SK-N-SH (cell line): ENCODE data around the gene ZNF814. TPM values are rescaled to one million over a fixed set of nuclear protein-coding genes. Genes with fewer than 3 reads are reported as not detected.

Experiments
- CTCF ChIA-PET: fragments of 300-600, 350-600 bp; formaldehyde crosslinking; extraction: SDS; loops from one replicate; lab custom pipeline; 2021; lab: Yijun Ruan, JAX
- POLR2A ChIA-PET: fragments of 350-600 bp; sonication (Branson Sonifier 250); formaldehyde crosslinking; extraction: SDS; loops from one replicate; lab custom pipeline; 2020; ENCODE audit warnings: antibody characterized with exemption, inconsistent platforms; lab: Yijun Ruan, JAX
- DNase-seq: peaks from one replicate; pipeline ENCODE4 v3.0.0; 2012
- H2AFZ ChIP-seq: fragments of 200-600 bp; sonication (generic); 2 replicates; pipeline ENCODE4 v1.8.1; 2016; ENCODE audit warnings: antibody characterized with exemption, mild to moderate bottlenecking, low read depth
- H3F3A ChIP-seq: fragments of 200-600 bp; sonication (generic); replicated peaks from 2 replicates; pipeline ENCODE3; 2016; ENCODE audit warnings: antibody characterized with exemption, mild to moderate bottlenecking; ENCODE audit not compliant: insufficient read depth
- H3K27ac ChIP-seq, 2 experiments: fragments of 200-500 bp in 1 of 2; fragments of 200-600 bp in 1 of 2; sonication (Bioruptor generic) in 1 of 2; sonication (generic), shearing (Covaris generic) in 1 of 2; 2 replicates each; pipeline versions ENCODE4 v1.5.1 to v1.6.1; 2014 to 2016; ENCODE audit warnings: low read depth in 2 of 2, inconsistent platforms in 1 of 2, low read length in 1 of 2, mild to moderate bottlenecking in 1 of 2, mixed read lengths in 1 of 2
- H3K27me3 ChIP-seq: fragments of 200-600 bp; sonication (generic), shearing (Covaris generic); 2 replicates; pipeline ENCODE4 v1.6.1; 2016; ENCODE audit warnings: mixed run types; ENCODE audit not compliant: insufficient read depth
- H3K36me3 ChIP-seq, 2 experiments: fragments of 200-500 bp in 1 of 2; fragments of 200-600 bp in 1 of 2; sonication (Bioruptor generic) in 1 of 2; sonication (generic) in 1 of 2; replicated peaks in 1 of 2; 2 replicates each; pipeline versions ENCODE3 to v1.5.1; 2014 to 2016; ENCODE audit warnings: low read length in 1 of 2, mild to moderate bottlenecking in 1 of 2; ENCODE audit not compliant: insufficient read depth in 2 of 2, control insufficient read depth in 1 of 2
- H3K4me1 ChIP-seq, 2 experiments: fragments of 200-500 bp in 1 of 2; fragments of 200-600 bp in 1 of 2; sonication (Bioruptor generic) in 1 of 2; sonication (generic), shearing (Covaris generic) in 1 of 2; 2 replicates each; pipeline versions ENCODE4 v1.5.1 to v1.6.1; 2014 to 2016; ENCODE audit warnings: low read depth in 1 of 2, low read length in 1 of 2, mixed run types in 1 of 2; ENCODE audit not compliant: insufficient read depth in 2 of 2, control insufficient read depth in 1 of 2
- H3K4me2 ChIP-seq: fragments of 200-600 bp; sonication (generic), shearing (Covaris generic); 2 replicates; pipeline ENCODE4 v1.6.1; 2017; ENCODE audit warnings: mixed run types
- H3K4me3 ChIP-seq, 2 experiments: fragments of 200-500 bp in 1 of 2; fragments of 200-600 bp in 1 of 2; sonication (Bioruptor generic) in 1 of 2; sonication (generic), shearing (Covaris generic) in 1 of 2; 2 replicates each; pipeline versions ENCODE4 v1.5.1 to v1.8.1; 2014 to 2016; ENCODE audit warnings: low read depth in 2 of 2, inconsistent platforms in 1 of 2, low read length in 1 of 2, mild to moderate bottlenecking in 1 of 2, mixed read lengths in 1 of 2, moderate library complexity in 1 of 2
- H3K79me2 ChIP-seq: fragments of 200-600 bp; sonication (generic); 2 replicates; pipeline ENCODE4 v1.8.1; 2017; ENCODE audit warnings: mild to moderate bottlenecking; ENCODE audit not compliant: insufficient read depth
- H3K9ac ChIP-seq: fragments of 200-600 bp; sonication (generic); 2 replicates; pipeline ENCODE4 v1.6.1; 2017; ENCODE audit warnings: mixed run types
- H3K9me2 ChIP-seq: fragments of 200-600 bp; sonication (generic); 2 replicates; pipeline ENCODE4 v1.6.1; 2017; ENCODE audit warnings: mixed run types
- H3K9me3 ChIP-seq: fragments of 200-600 bp; sonication (generic); 2 replicates; pipeline ENCODE4 v1.6.1; 2017; ENCODE audit warnings: mixed run types, mild to moderate bottlenecking, moderate library complexity
- H4K20me1 ChIP-seq: fragments of 200-600 bp; sonication (generic); 2 replicates; pipeline ENCODE4 v1.6.1; 2017; ENCODE audit warnings: mild to moderate bottlenecking, mixed run types; ENCODE audit not compliant: insufficient read depth
- CTCF ChIP-seq: fragments of 200-600 bp; sonication (generic); IDR thresholded peaks from 2 replicates; pipeline ENCODE4 v1.6.1; 2017; ENCODE audit warnings: antibody characterized with exemption, mild to moderate bottlenecking, moderate library complexity
- EZH2phosphoT487 ChIP-seq: fragments of 200-600 bp; sonication (generic); IDR thresholded peaks from 2 replicates; pipeline ENCODE4 v1.6.1; 2017; ENCODE audit warnings: low read depth, mixed run types, mild to moderate bottlenecking, antibody characterized with exemption, moderate library complexity, borderline replicate concordance
- GATA2 ChIP-seq: sonication (generic); formaldehyde crosslinking; IDR thresholded peaks from 2 replicates; pipeline ENCODE4 v1.5.0; 2020; ENCODE audit warnings: mild to moderate bottlenecking, missing genetic modification reagents
- MAX ChIP-seq: IDR thresholded peaks from 2 replicates; pipeline ENCODE4 v1.4.0; 2012; ENCODE audit warnings: low read depth
- MEF2A ChIP-seq: IDR thresholded peaks from 2 replicates; pipeline ENCODE4 v1.4.0; 2012; ENCODE audit warnings: low read depth, borderline replicate concordance
- MXI1 ChIP-seq: IDR thresholded peaks from 2 replicates; pipeline ENCODE4 v1.6.1; 2012; ENCODE audit warnings: mild to moderate bottlenecking, low read depth, low read length, improper control_type of control experiment
- NFIC ChIP-seq: IDR thresholded peaks from 2 replicates; pipeline ENCODE4 v1.4.0; 2012; ENCODE audit warnings: borderline replicate concordance
- NRF1 ChIP-seq: IDR thresholded peaks from 2 replicates; pipeline ENCODE4 v1.6.1; 2012; ENCODE audit warnings: low read depth, mild to moderate bottlenecking, low read length
- PBX3 ChIP-seq: IDR thresholded peaks from 2 replicates; pipeline ENCODE4; 2012
- POLR2AphosphoS5 ChIP-seq: IDR thresholded peaks from 2 replicates; pipeline ENCODE4 v1.6.1; 2012; ENCODE audit warnings: low read depth, low read length
- RCOR1 ChIP-seq: fragments of 150-350 bp; IDR thresholded peaks from 2 replicates; pipeline ENCODE4 v1.6.1; 2017; ENCODE audit warnings: antibody characterized with exemption, low read length
- REST ChIP-seq: IDR thresholded peaks from 2 replicates; pipeline ENCODE4 v1.6.1; 2012; ENCODE audit warnings: mild to moderate bottlenecking, low read depth, low read length, moderate library complexity
- TCF12 ChIP-seq: IDR thresholded peaks from 2 replicates; pipeline ENCODE4 v1.4.0; 2012
- TEAD4 ChIP-seq: IDR thresholded peaks from 2 replicates; pipeline ENCODE4 v1.4.0; 2012; ENCODE audit warnings: mild to moderate bottlenecking, borderline replicate concordance; ENCODE audit not compliant: insufficient read depth
- USF1 ChIP-seq: IDR thresholded peaks from 2 replicates; pipeline ENCODE4 v1.4.0; 2012; ENCODE audit warnings: low read depth, borderline replicate concordance
- USF2 ChIP-seq: fragments of 150-350 bp; IDR thresholded peaks from 2 replicates; pipeline ENCODE4 v1.6.1; 2017; ENCODE audit warnings: antibody characterized with exemption, low read length, low read depth, borderline replicate concordance
- WGBS: methylation state at CpG from one replicate; pipeline ENCODE4 v1.1.6; 2017; ENCODE audit warnings: low lambda C conversion rate; 5-methylcytosine and 5-hydroxymethylcytosine counted together
- polyA plus RNA-seq, 3 experiments: library from polyadenylated mRNA; depleted of rRNA; stranded (reverse); fragments of >200 nt; gene quantifications; 2 replicates each; pipeline ENCODE4 v1.2.3, GENCODE V29; 2012

Gene ZNF814
- polyA plus RNA-seq, 1 of the 3 experiments (the other 2 are of a cell fraction): 4.3 TPM

- Histone ChIP-seq H3K9me3 (no peaks in the 10 kb centered on the region), H3K4me2 (no peak overlapping the region), H3K27ac (no peak overlapping the region), H3K36me3 (no peaks in the 10 kb centered on the region), H3K4me1 (no peaks in the 10 kb centered on the region), H3K9me2 (no peaks in the 10 kb centered on the region), H3F3A (no peaks in the 10 kb centered on the region), H2AFZ (no peak overlapping the region), H3K27me3 (no peaks in the 10 kb centered on the region), H3K79me2 (no peaks in the 10 kb centered on the region), H3K9ac (no peak overlapping the region), H3K4me3 (no peak overlapping the region), H4K20me1 (no peaks in the 10 kb centered on the region)
- ChIA-PET POLR2A (no interaction called here), CTCF (no interaction called here)
- 67% methylated on average over 4 of the region's 4 CpGs for WGBS
- no peak for TF ChIP-seq REST
- TF ChIP-seq GATA2 (CRISPR knock-in tag): no peak
- TF ChIP-seq TEAD4: no peak
- no peak for TF ChIP-seq NFIC
- TF ChIP-seq CTCF: no peak
- no peak for TF ChIP-seq EZH2phosphoT487
- TF ChIP-seq MEF2A: no peak
- no peak for TF ChIP-seq MXI1
- no peak for TF ChIP-seq TCF12
- TF ChIP-seq MAX: no peak
- no peak for TF ChIP-seq NRF1
- TF ChIP-seq RCOR1: no peak
- no peak for TF ChIP-seq PBX3
- TF ChIP-seq POLR2AphosphoS5: no peak
- TF ChIP-seq USF1: no peak
- TF ChIP-seq USF2: no peak
- no peak for DNase-seq
These were observed 38.8 kb upstream of the ZNF814 start for GRCh38 chr19:57927587-57927986.
